ENCODE results near the gene SHOX.

The SHOX gene

DNA sequence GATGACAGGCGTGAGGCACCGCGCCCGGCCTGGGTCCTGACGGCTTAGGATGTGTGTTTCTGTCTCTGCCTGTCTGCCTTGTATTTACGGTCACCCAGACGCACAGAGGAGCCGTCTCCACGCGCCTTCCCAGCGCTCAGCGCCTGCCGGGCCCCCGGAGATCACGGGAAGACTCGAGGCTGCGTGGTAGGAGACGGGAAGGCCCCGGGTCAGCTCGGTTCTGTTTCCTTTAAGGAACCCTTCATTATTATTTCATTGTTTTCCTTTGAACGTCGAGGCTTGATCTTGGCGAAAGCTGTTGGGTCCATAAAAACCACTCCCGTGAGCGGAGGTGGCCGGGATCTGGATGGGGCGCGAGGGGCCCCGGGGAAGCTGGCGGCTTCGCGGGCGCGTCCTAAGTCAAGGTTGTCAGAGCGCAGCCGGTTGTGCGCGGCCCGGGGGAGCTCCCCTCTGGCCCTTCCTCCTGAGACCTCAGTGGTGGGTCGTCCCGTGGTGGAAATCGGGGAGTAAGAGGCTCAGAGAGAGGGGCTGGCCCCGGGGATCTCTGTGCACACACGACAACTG is 1.3 kb downstream of the SHOX start:
- no peaks in the 10 kb centered on the region for H3K9me3 ChIP-seq (ENCODE audit: control insufficient read depth in 2 of 2, low read length in 2 of 2)
- peaks cover 38 to 42% of the 10 kb centered on the region in 2 donors for H3K27me3 ChIP-seq (ENCODE audit: control insufficient read depth in 1 of 2, insufficient read depth in 2 of 2, low read length in 2 of 2)
- no peaks in the 10 kb centered on the region for H3K36me3 ChIP-seq (ENCODE audit: control insufficient read depth in 2 of 2, insufficient read depth in 2 of 2, low read length in 2 of 2)
- H3K4me1 ChIP-seq (ENCODE audit: control insufficient read depth, insufficient read depth, low read length) = peaks cover 3% of the 10 kb centered on the region
- no peak overlapping the region for H3K27ac ChIP-seq (ENCODE audit: low read length)
- H3K4me3 ChIP-seq (ENCODE audit: low read length in 2 of 2) = no peak overlapping the region
- no peak overlapping the region for H3K9ac ChIP-seq (ENCODE audit: low read length in 2 of 2)

GRCh38 chrX:632366-633042 is 1.9 kb downstream of the SHOX start:
- H3K4me1 ChIP-seq (ENCODE audit: control insufficient read depth, insufficient read depth, low read length) = peaks cover 3% of the 10 kb centered on the region
- no peaks in the 10 kb centered on the region for H3K9me3 ChIP-seq (ENCODE audit: control insufficient read depth in 2 of 2, low read length in 2 of 2)
- no peaks in the 10 kb centered on the region for H3K36me3 ChIP-seq (ENCODE audit: control insufficient read depth in 2 of 2, insufficient read depth in 2 of 2, low read length in 2 of 2)
- H3K27me3 ChIP-seq (ENCODE audit: control insufficient read depth in 1 of 2, insufficient read depth in 2 of 2, low read length in 2 of 2) = peaks cover 34 to 43% of the 10 kb centered on the region in 2 donors
- H3K27ac ChIP-seq (ENCODE audit: low read length) = no peak overlapping the region
- H3K4me3 ChIP-seq (ENCODE audit: low read length in 2 of 2) = no peak overlapping the region
- H3K9ac ChIP-seq (ENCODE audit: low read length in 2 of 2) = no peak overlapping the region

DNA sequence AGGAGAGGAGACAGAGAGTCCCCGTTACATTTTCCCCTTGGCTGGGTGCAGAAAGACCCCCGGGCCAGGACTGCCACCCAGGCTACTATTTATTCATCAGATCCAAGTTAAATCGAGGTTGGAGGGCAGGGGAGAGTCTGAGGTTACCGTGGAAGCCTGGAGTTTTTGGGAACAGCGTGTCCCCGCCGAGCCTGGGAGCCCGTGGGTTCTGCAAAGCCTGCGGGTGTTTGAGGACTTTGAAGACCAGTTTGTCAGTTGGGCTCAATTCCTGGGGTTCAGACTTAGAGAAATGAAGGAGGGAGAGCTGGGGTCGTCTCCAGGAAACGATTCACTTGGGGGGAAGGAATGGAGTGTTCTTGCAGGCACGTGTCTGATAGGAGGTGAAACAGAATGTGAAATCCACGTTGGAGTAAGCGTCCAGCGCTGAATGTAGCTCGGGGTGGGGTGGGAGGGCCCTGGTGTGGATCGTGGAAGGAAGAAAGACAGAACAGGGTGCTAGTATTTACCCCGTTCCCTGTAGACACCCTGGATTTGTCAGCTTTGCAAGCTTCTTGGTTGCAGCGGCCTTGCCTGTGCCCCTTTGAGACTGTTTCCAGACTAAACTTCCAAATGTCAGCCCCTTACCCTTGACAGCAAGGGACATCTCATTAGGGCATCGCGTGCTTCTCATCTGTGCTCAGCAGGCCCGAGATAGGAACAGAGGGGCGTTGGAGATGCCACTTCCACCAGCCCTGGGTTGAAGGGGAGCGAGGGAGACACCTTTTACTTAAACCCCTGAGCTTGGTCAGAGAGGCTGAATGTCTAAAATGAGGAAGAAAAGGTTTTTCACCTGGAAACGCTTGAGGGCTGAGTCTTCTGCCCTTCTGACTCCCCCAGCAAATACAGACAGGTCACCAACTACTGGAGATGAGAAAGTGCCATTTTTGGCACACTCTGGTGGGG is 2.7 kb downstream of the SHOX start:
- H3K36me3 ChIP-seq (ENCODE audit: control insufficient read depth in 2 of 2, insufficient read depth in 2 of 2, low read length in 2 of 2) = no peaks in the 10 kb centered on the region
- H3K4me3 ChIP-seq (ENCODE audit: low read length in 2 of 2) = no peak overlapping the region
- H3K27me3 ChIP-seq (ENCODE audit: control insufficient read depth in 1 of 2, insufficient read depth in 2 of 2, low read length in 2 of 2) = peaks cover 40 to 45% of the 10 kb centered on the region in 2 donors
- no peak overlapping the region for H3K27ac ChIP-seq (ENCODE audit: low read length)
- no peaks in the 10 kb centered on the region for H3K9me3 ChIP-seq (ENCODE audit: control insufficient read depth in 2 of 2, low read length in 2 of 2)
- no peak overlapping the region for H3K9ac ChIP-seq (ENCODE audit: low read length in 2 of 2)
- H3K4me1 ChIP-seq (ENCODE audit: control insufficient read depth, insufficient read depth, low read length) = peaks cover 5% of the 10 kb centered on the region

DNA sequence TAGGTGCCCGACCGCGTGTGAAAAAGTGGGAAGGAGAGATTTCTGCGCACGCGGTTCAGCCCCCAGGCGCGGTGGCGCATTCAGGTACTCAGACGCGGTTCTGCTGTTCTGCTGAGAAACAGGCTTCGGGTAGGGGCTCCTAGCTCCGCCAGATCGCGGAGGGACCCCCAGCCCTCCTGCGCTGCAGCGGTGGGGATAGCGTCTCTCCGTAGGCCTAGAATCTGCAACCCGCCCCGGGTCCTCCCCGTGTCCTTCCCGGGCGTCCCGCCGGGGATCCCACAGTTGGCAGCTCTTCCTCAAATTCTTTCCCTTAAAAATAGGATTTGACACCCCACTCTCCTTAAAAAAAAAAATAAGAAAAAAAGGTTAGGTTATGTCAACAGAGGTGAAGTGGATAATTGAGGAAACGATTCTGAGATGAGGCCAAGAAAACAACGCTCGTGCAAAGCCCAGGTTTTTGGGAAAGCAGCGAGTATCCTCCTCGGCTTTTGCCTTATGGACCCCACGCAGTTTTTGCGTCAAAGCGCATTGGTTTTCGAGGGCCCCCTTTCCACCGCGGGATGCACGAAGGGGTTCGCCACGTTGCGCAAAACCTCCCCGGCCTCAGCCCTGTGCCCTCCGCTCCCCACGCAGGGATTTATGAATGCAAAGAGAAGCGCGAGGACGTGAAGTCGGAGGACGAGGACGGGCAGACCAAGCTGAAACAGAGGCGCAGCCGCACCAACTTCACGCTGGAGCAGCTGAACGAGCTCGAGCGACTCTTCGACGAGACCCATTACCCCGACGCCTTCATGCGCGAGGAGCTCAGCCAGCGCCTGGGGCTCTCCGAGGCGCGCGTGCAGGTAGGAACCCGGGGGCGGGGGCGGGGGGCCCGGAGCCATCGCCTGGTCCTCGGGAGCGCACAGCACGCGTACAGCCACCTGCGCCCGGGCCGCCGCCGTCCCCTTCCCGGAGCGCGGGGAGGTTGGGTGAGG is 3.7 kb downstream of the SHOX start:
- Histone ChIP-seq H3K36me3 (ENCODE audit: control insufficient read depth in 2 of 2, insufficient read depth in 2 of 2, low read length in 2 of 2) (no peaks in the 10 kb centered on the region), H3K4me1 (ENCODE audit: control insufficient read depth, insufficient read depth, low read length) (peaks cover 7% of the 10 kb centered on the region), H3K9me3 (ENCODE audit: control insufficient read depth in 2 of 2, low read length in 2 of 2) (no peaks in the 10 kb centered on the region), H3K9ac (ENCODE audit: low read length in 2 of 2) (no peak overlapping the region), H3K27me3 (ENCODE audit: control insufficient read depth in 1 of 2, insufficient read depth in 2 of 2, low read length in 2 of 2) (peaks cover 49 to 50% of the 10 kb centered on the region in 2 donors), H3K4me3 (ENCODE audit: low read length in 2 of 2) (no peak overlapping the region), H3K27ac (ENCODE audit: low read length) (no peak overlapping the region)

DNA sequence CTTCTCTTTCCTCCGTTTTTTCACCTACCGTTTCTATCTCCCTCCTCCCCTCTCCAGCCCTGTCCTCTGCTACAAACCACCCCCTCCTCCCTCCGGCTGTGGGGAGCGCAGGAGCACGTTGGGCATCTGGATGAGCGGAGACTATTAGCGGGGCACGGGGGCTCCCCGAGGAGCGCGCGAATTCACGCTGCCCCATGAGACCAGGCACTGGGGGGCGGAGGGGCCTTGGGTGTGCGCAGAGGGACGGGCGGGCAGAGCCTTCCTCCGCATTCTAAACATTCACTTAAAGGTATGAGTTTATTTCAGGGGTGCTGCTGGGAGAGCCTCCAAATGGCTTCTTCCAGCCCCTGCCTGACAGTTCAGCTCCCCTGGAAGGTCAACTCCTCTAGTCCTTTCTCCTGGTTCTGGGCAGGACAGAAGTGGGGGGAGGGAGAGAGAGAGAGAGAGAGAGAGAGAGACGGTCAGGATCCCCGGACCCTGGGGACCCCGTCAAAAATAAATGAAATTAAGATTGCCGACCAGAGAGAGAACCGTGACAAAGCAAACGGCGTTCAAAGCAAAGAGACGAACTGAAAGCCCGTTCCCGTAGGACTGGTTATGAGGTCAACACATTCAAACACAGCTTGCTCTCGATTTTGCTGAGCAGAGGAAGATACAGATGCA is 5.0 kb downstream of the SHOX start:
- H3K9me3 ChIP-seq (ENCODE audit: control insufficient read depth in 2 of 2, low read length in 2 of 2) = no peaks in the 10 kb centered on the region
- H3K9ac ChIP-seq (ENCODE audit: low read length in 2 of 2) = no peak overlapping the region
- H3K27ac ChIP-seq (ENCODE audit: low read length) = no peak overlapping the region
- peaks cover 7% of the 10 kb centered on the region for H3K4me1 ChIP-seq (ENCODE audit: control insufficient read depth, insufficient read depth, low read length)
- H3K36me3 ChIP-seq (ENCODE audit: control insufficient read depth in 2 of 2, insufficient read depth in 2 of 2, low read length in 2 of 2) = no peaks in the 10 kb centered on the region
- H3K4me3 ChIP-seq (ENCODE audit: low read length in 2 of 2) = no peak overlapping the region
- peaks cover 47 to 51% of the 10 kb centered on the region in 2 donors for H3K27me3 ChIP-seq (ENCODE audit: control insufficient read depth in 1 of 2, insufficient read depth in 2 of 2, low read length in 2 of 2)

DNA sequence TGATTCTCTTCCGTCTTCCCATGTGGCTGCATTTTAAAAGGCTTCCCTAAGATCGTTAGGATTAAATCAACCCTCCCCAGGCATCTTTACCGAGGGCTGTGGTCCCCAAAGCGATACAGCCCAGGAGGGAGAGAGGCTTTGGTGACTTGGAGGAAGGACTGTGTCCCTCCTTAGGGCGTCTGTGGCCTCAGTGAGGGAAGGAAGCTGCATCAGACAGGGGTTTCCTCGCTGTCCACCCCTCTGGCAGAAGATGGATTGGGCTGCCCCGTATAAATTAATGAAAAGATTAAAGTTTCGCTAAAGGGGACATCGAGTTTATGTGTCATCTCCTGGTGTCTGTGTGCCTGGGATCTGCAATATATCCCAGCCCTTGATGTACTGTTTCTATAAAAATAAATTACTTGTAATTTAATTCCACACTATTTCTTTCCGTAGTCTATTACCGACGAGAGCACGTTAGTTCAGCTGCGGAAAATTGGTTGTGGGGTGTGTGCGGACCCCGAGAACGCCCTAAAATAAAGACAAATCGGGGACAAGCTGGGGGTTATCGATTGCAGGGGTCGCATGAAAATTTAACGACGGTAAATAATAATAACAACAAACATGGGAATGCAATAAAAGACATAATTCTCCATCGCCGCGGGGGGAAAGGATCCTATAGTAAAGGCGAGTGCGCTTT is 6.5 kb downstream of the SHOX start:
- Histone ChIP-seq H3K4me1 (ENCODE audit: control insufficient read depth, insufficient read depth, low read length) (peaks cover 7% of the 10 kb centered on the region), H3K9me3 (ENCODE audit: control insufficient read depth in 2 of 2, low read length in 2 of 2) (no peaks in the 10 kb centered on the region), H3K9ac (ENCODE audit: low read length in 2 of 2) (no peak overlapping the region), H3K27ac (ENCODE audit: low read length) (no peak overlapping the region), H3K36me3 (ENCODE audit: control insufficient read depth in 2 of 2, insufficient read depth in 2 of 2, low read length in 2 of 2) (no peaks in the 10 kb centered on the region), H3K4me3 (ENCODE audit: low read length in 2 of 2) (peak overlapping the region in 1 of 2 donors; percentile 22), H3K27me3 (ENCODE audit: control insufficient read depth in 1 of 2, insufficient read depth in 2 of 2, low read length in 2 of 2) (peaks cover 40 to 57% of the 10 kb centered on the region in 2 donors)

DNA sequence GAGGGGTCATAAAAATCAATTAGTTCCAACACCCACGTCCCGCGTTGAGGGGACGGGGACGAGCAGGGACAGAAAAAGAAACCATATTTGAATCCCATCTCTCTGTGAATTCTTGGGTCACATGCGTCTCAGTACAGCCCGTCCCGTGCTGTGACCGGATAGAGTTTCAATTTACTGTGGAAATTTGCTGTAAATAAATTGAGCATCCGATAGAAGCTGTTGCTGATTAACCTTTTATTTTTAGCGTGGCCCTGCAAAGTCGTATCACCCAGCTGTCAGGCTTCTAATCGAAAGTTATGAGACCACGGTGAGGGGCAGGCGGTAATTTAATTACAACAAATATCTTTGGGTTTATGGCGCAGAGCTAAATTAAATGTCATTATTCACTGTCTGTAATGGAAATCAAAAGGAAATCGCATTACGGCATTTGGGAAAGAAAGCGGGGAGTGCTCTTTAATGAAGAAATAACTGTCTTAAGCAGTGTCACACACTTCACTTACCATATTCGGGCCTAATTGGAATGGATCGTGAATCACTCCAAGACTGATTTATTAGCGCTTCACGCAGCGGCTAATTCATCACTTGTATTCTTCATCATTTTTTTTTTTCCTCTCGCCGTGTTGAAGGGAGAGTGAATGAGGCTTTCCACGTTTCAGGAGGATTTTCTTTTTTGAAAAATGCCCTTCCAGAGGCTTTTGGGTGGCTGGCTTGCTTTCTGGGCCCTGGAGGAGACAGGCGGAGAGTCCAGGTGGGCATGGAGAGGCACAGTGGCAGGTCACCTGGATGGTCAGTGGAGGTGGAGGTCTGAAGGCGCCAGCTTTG is 7.3 kb downstream of the SHOX start:
- H3K27me3 ChIP-seq (ENCODE audit: control insufficient read depth in 1 of 2, insufficient read depth in 2 of 2, low read length in 2 of 2) = peaks cover 35 to 49% of the 10 kb centered on the region in 2 donors
- H3K9ac ChIP-seq (ENCODE audit: low read length in 2 of 2) = no peak overlapping the region
- H3K4me3 ChIP-seq (ENCODE audit: low read length in 2 of 2) = peak overlapping the region in 1 of 2 donors; percentile 22
- no peaks in the 10 kb centered on the region for H3K36me3 ChIP-seq (ENCODE audit: control insufficient read depth in 2 of 2, insufficient read depth in 2 of 2, low read length in 2 of 2)
- no peaks in the 10 kb centered on the region for H3K9me3 ChIP-seq (ENCODE audit: control insufficient read depth in 2 of 2, low read length in 2 of 2)
- H3K4me1 ChIP-seq (ENCODE audit: control insufficient read depth, insufficient read depth, low read length) = peaks cover 7% of the 10 kb centered on the region
- H3K27ac ChIP-seq (ENCODE audit: low read length) = no peak overlapping the region

DNA sequence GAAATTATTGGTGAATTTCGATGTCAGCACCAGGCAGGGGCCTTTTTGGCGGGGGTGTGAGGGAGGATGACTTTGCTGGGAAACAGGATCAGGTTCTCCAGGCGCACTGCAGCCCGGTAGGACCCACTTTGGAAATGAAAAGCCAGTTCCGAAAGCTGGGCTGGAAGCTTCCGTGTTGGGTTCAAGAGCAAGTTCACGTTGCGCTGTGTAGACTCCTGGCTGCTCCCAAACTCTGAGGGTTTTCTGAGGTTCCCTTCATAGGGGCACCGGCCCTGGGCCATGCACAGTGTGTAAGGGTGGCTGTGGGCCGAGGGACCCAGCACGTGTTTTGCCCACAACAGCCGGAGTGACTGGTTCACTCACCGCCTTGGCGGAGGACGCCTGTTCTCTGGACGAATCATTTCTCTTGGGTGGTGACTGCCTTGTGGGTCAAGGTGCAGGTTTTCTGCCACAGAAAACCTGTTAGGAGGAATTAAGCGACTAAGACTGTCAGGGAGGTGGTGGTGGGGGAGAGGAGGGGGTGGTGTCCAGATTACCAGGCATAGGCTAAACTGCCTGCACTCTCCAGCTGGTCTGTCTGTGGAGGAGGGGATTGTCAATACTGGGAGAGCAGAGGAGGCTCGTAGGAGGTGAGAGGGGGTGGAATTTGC is 8.0 kb downstream of the SHOX start:
- Histone ChIP-seq H3K36me3 (ENCODE audit: control insufficient read depth in 2 of 2, insufficient read depth in 2 of 2, low read length in 2 of 2) (no peaks in the 10 kb centered on the region), H3K4me1 (ENCODE audit: control insufficient read depth, insufficient read depth, low read length) (peaks cover 7% of the 10 kb centered on the region), H3K9ac (ENCODE audit: low read length in 2 of 2) (no peak overlapping the region), H3K27ac (ENCODE audit: low read length) (no peak overlapping the region), H3K27me3 (ENCODE audit: control insufficient read depth in 1 of 2, insufficient read depth in 2 of 2, low read length in 2 of 2) (peaks cover 32 to 46% of the 10 kb centered on the region in 2 donors), H3K4me3 (ENCODE audit: low read length in 2 of 2) (no peak overlapping the region), H3K9me3 (ENCODE audit: control insufficient read depth in 2 of 2, low read length in 2 of 2) (no peaks in the 10 kb centered on the region)

Measured in stomach smooth muscle (tissue), 2 donors.